GM21528 (cell line): ENCODE data around the gene TCHP.

Experiments used
- ATAC-seq: cut with Tn5 transposase; IDR thresholded peaks from one replicate; pipeline ENCODE4 v1.9.1; 2021; ENCODE audit warnings: mild to moderate bottlenecking, moderate library complexity; ENCODE audit not compliant: unreplicated experiment, low FRiP score

The TCHP gene

DNA sequence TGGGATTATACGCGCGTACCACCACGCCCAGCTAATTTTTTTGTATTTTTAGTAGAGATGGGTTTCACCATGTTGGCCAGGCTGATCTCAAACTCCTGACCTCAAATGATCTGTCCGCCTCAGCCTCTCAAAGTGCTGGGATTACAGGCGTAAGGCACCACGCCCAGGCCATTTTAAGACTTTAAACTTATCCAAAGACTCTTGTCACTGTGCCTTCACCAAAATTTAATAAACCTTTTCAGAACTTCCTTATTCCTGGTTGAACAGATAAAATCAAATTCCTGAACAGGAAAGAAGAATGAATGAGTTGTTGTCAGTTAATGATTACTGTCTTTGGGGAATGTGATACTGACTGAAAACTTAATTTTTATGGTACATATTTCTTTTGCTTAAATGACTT lies 58.3 kb downstream of the TCHP start:
- no peak for ATAC-seq

DNA sequence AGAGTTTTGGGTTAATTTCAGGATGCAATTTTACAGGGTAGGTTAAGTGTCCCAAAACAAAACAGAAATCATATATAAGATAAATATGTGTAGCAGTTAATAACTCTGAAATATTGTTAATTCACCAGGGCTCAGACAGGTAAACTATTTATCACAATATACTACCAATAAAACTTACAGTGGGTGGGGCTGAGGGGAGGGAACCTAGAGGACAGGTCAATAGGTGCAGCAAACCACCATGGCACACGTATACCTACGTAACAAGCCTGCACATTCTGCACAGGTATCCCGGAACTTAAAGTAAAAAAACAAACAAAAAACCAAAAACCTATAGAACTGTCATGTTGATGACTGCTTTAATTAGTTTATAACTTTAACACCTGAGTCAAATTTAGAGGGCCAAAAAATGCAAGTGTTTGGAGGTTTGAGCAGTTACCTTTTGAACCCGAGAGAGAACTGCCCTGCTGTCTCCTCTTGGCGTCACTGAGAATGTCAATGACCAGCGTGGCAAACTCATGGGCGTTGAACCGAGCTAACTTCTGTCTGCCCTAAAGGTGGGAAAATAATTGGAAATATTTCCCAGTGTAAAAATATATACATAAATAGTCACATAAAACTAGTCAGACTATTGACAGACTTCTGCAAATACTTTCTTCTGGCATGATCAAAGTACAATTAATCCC lies 59.5 kb downstream of the TCHP start:
- no peak for ATAC-seq

DNA sequence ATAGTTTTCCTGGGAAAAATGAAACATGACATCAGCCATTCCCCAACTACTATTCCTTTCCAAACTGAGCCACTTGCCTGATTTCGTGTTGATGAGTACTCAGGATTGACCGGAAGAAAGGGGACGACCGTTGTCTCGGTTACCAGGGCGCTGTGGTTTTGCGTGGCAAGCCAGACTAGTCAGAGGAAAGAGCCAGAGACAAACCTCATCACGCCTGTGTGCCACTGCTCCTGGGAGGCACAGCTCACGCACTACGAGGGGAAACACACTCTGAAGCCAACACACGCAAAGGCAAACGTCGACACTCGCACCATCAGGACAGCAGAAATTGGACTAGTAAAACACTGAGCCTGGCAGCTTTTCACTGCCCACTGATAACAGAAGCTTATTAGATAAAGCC lies 61.1 kb downstream of the TCHP start:
- no peak for ATAC-seq

DNA sequence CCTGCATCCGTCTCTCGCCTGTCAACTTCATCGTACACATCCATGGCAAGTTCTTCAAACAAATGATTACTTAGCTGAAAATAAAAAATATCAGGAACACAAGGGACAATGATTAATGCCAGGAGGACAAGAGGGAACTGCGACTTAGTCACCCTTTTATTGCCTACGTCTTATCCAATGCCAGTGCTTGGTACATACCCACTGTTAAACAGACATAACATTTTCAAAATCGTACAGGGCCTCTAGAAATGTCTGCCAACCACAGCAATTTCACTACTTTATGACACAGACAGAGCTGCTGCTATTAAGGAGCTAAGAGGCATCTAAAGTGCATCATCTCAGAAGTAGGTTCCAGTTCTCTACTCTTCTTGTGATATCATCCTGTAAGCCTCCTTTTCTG lies 61.5 kb downstream of the TCHP start:
- no peak for ATAC-seq

GRCh38 chr12:109962398-109962797 lies 62.3 kb downstream of the TCHP start:
- no peak for ATAC-seq

DNA sequence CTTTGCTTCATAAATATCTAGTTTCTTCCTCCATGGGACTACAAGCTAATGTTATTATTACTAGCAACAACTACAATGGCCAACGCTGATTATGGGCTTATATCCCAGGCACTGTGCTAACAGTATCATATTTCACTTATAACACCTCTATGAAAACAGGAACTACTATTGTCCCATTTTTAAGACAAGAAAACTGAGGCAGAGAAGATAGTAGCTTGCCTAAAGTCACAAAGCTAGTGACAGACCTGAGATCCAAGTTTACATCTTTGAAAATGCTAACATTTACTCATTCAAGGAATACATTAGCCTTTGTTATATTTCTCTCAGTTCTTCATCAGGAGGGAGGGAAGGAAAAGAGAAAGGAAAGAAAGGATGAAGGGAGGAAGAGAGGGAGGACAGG lies 63.3 kb downstream of the TCHP start:
- no peak for ATAC-seq

- no peak for ATAC-seq
Measured at GRCh38 chr12:109963743-109964429, 63.8 kb downstream of the TCHP start.

- ATAC-seq: no peak
Measured at GRCh38 chr12:109966546-109966945, 66.5 kb downstream of the TCHP start.

- no peak for ATAC-seq
Measured at GRCh38 chr12:109967383-109968031, 67.4 kb downstream of the TCHP start.
